Aorta (tissue), 5 donors: ENCODE measurements around the gene CFLAR. TPM values are rescaled to one million over a fixed set of nuclear protein-coding genes. Genes with fewer than 3 reads are reported as not detected.

Experiments
- ATAC-seq: fragments of 200-7000 bp; cut with Tn5 transposase; one replicate; pipeline ENCODE4 v1.9.1; 2022; ENCODE audit warnings: moderate library complexity; ENCODE audit not compliant: low FRiP score
- DNase-seq, 2 donors: peaks; one replicate each; pipeline ENCODE4 v3.0.0-alpha.2; 2020
- H3K27ac ChIP-seq, 2 donors: one replicate each; pipeline ENCODE4 v1.5.1; 2013; ENCODE audit warnings: low read length in 2 of 2, mild to moderate bottlenecking in 2 of 2, moderate library complexity in 2 of 2, control low read depth in 1 of 2, inconsistent platforms in 1 of 2, low read depth in 1 of 2
- H3K27me3 ChIP-seq, 2 donors: one replicate each; pipeline ENCODE4 v1.6.1; 2013; ENCODE audit warnings: control low read depth in 1 of 2, low read length in 1 of 2, mild to moderate bottlenecking in 1 of 2, moderate library complexity in 1 of 2; ENCODE audit not compliant: insufficient read depth in 2 of 2, control insufficient read depth in 1 of 2
- H3K36me3 ChIP-seq, 2 donors: one replicate each; pipeline ENCODE4 v1.6.1; 2013; ENCODE audit warnings: control low read depth in 1 of 2, low read length in 1 of 2, mild to moderate bottlenecking in 1 of 2; ENCODE audit not compliant: insufficient read depth in 2 of 2, control insufficient read depth in 1 of 2
- H3K4me1 ChIP-seq, 2 donors: one replicate each; pipeline ENCODE4 v1.6.1; 2013; ENCODE audit warnings: low read length in 2 of 2, control low read depth in 1 of 2, mild to moderate bottlenecking in 1 of 2, moderate library complexity in 1 of 2; ENCODE audit not compliant: insufficient read depth in 2 of 2, control insufficient read depth in 1 of 2
- H3K4me3 ChIP-seq, 2 donors: one replicate each; pipeline ENCODE4 v1.5.1; 2013; ENCODE audit warnings: low read length in 2 of 2, control low read depth in 1 of 2, mild to moderate bottlenecking in 1 of 2
- H3K9me3 ChIP-seq: one replicate; pipeline ENCODE4 v1.6.1; 2013; ENCODE audit warnings: mild to moderate bottlenecking, low read length; ENCODE audit not compliant: control insufficient read depth
- WGBS, 2 donors: extraction: QIAGEN DNeasy Blood & Tissue Kit; methylation state at CpG; one replicate each; pipeline ENCODE4 v1.1.7; 2013; 5-methylcytosine and 5-hydroxymethylcytosine counted together
- intact Hi-C, 2 donors: fragments of 100-400 bp; cut with DNase I; formaldehyde crosslinking; loops; one replicate each; pipeline versions ENCODE4 v1.14.2 to v1.15.0; 2022
- long read RNA-seq, 2 donors: library from polyadenylated mRNA; unstranded; transcript quantifications; one replicate each; pipeline ENCODE4 v2.0.0, GENCODE V29; 2020 to 2021
- polyA plus RNA-seq, 2 donors: library from polyadenylated mRNA; stranded (reverse); fragments of 200-250 nt; gene quantifications; one replicate each; pipeline ENCODE4 v1.2.3, GENCODE V29; 2013
- total RNA-seq, 2 donors: library from RNA; stranded (reverse); fragmentation: NEBNext Ultra II Directional; extraction: Animal tissue kit (Norgen Biotek cat#: 25700); gene quantifications; one replicate each; pipeline ENCODE4 v1.2.1, GENCODE V29; 2021
- donor health status: healthy with polysubstance abuse.
- donor health status: Bipolar disorder and iron deficiency.
- donor health status: DM: no; HTN: no; CAD: no.
- donor health status: DM: no; HTN: no; CAD: no.
- donor health status: DM: yes; HTN: yes; CAD: no.

Gene CFLAR
- total RNA-seq (100 to 1,000 TPM; 154 to 244 TPM), polyA plus RNA-seq (10 to 100 TPM; 30.4 to 63.5 TPM)
- long read RNA-seq, donor 1, full-length matches to known transcripts: 50 of 131 reads
- long read RNA-seq, donor 1, partial matches to known transcripts: 20 of 131 reads
- long read RNA-seq, donor 1, other reads (novel, unspliced or antisense): 61 of 131 reads
- long read RNA-seq, donor 2, full-length matches to known transcripts: 14 of 51 reads
- long read RNA-seq, donor 2, partial matches to known transcripts: 5 of 51 reads
- long read RNA-seq, donor 2, other reads (novel, unspliced or antisense): 32 of 51 reads

- Histone ChIP-seq H3K27ac (peak within 1 kb of the TSS; percentile 87 to 91), H3K4me3 (peak within 1 kb of the TSS; percentile 57 to 86), H3K27me3 (no peaks in the 10 kb centered on the region), H3K4me1 (peaks cover 0 to 2% of the 10 kb centered on the region in 2 donors), H3K9me3 (no peaks in the 10 kb centered on the region), H3K36me3 (no peaks in the 10 kb centered on the region)
- intact Hi-C loops: loop anchor here (5.0 kb wide), 2 partner anchors 41 to 44 kb away; partner anchors contain the start of genes HYCC2 (in 1 of the 2) and NDUFB3 (in 1 of the 2)
- ATAC-seq (peak; percentile 76), DNase-seq (peak; percentile 85 to 90)
- WGBS, 2 donors: 0% methylated on average over 70 to 75 of the region's 75 CpGs
Measured at GRCh38 chr2:201116115-201116958, at the start of gene CFLAR. Gene CFLAR (plus strand): TSS chr2:201116164. CDS start chr2:201129866, 13,702 bp downstream.

- Histone ChIP-seq H3K27ac (peak overlapping the region in 1 of 2 donors; percentile 28), H3K9me3 (no peaks in the 10 kb centered on the region), H3K36me3 (no peaks in the 10 kb centered on the region), H3K27me3 (no peaks in the 10 kb centered on the region), H3K4me1 (peaks cover 0 to 2% of the 10 kb centered on the region in 2 donors), H3K4me3 (peak overlapping the region; percentile 69 to 79)
- 0 to 1% methylated on average over 21 of the region's 21 CpGs for WGBS, 2 donors
- intact Hi-C loops: loop anchor here (5.0 to 10.0 kb wide), 4 partner anchors 46 to 169 kb away; partner anchors contain the start of gene CFLAR (in 1 of the 2)
- ATAC-seq (peak; percentile 71), DNase-seq (no peak)
Measured at GRCh38 chr2:201070948-201071478, 45.0 kb upstream of the CFLAR start.

- H3K4me3 ChIP-seq: peak within 1 kb of the TSS; percentile 69 to 79
- WGBS, 2 donors: 0% methylated on average over 34 of the region's 34 CpGs
- no peaks in the 10 kb centered on the region for H3K27me3 ChIP-seq
- H3K36me3 ChIP-seq: no peaks in the 10 kb centered on the region
- H3K27ac ChIP-seq: peak within 1 kb of the TSS in 1 of 2 donors; percentile 28
- intact Hi-C loops: loop anchor here (5.0 to 10.0 kb wide), 4 partner anchors 46 to 169 kb away; partner anchors contain the start of gene CFLAR (in 1 of the 2)
- DNase-seq (peak; percentile 92 to 94), ATAC-seq (peak; percentile 99)
- no peaks in the 10 kb centered on the region for H3K9me3 ChIP-seq
- peaks cover 0 to 2% of the 10 kb centered on the region in 2 donors for H3K4me1 ChIP-seq
Measured at GRCh38 chr2:201071479-201072200, 44.3 kb upstream of the CFLAR start, which contains the start of the genes HYCC2 and NDUFB3. Gene HYCC2 (minus strand): TSS chr2:201071671. CDS start chr2:201024009, 47,662 bp downstream. Gene NDUFB3 (plus strand): TSS chr2:201072001. CDS start chr2:201078883, 6,882 bp downstream.

GRCh38 chr2:201072201-201072530, 43.8 kb upstream of the CFLAR start:
- intact Hi-C loops: loop anchor here (5.0 to 10.0 kb wide), 4 partner anchors 45 to 170 kb away; partner anchors contain the start of gene CFLAR (in 1 of the 2)
- Histone ChIP-seq H3K27me3 (no peaks in the 10 kb centered on the region), H3K4me3 (peak overlapping the region; percentile 69 to 72), H3K9me3 (no peaks in the 10 kb centered on the region), H3K4me1 (no peaks in the 10 kb centered on the region), H3K36me3 (no peaks in the 10 kb centered on the region), H3K27ac (peak overlapping the region in 1 of 2 donors; percentile 1)
- no peak for DNase-seq
- 3 to 4% methylated on average over 5 of the region's 5 CpGs for WGBS, 2 donors
- no peak for ATAC-seq

- WGBS, 2 donors: 68 to 83% methylated on average over 1 of the region's 1 CpG
- no peak for DNase-seq
- ATAC-seq: no peak
- Histone ChIP-seq H3K4me1 (no peaks in the 10 kb centered on the region), H3K27ac (no peak overlapping the region), H3K36me3 (no peaks in the 10 kb centered on the region), H3K27me3 (no peaks in the 10 kb centered on the region), H3K4me3 (no peak overlapping the region), H3K9me3 (no peaks in the 10 kb centered on the region)
- intact Hi-C loops: loop anchor here (5.0 to 10.0 kb wide), 4 partner anchors 44 to 171 kb away; partner anchors contain the start of gene CFLAR (in 1 of the 2)
Measured at GRCh38 chr2:201073071-201073470, 42.9 kb upstream of the CFLAR start.

- DNase-seq (no peak), ATAC-seq (no peak)
- no peak overlapping the region for H3K4me3 ChIP-seq
- no peak overlapping the region for H3K27ac ChIP-seq
- H3K36me3 ChIP-seq: no peaks in the 10 kb centered on the region
- 77% methylated on average over 7 of the region's 7 CpGs for WGBS, 2 donors
- no peaks in the 10 kb centered on the region for H3K9me3 ChIP-seq
- intact Hi-C loops: loop anchor here (5.0 to 10.0 kb wide), 4 partner anchors 42 to 173 kb away; partner anchors contain the start of gene CFLAR (in 1 of the 2)
- H3K27me3 ChIP-seq: no peaks in the 10 kb centered on the region
- H3K4me1 ChIP-seq: no peaks in the 10 kb centered on the region
Measured at GRCh38 chr2:201074996-201075395, 41.0 kb upstream of the CFLAR start.

- Histone ChIP-seq H3K9me3 (no peaks in the 10 kb centered on the region), H3K36me3 (peaks cover 0 to 2% of the 10 kb centered on the region in 2 donors), H3K27me3 (no peaks in the 10 kb centered on the region), H3K4me3 (no peak overlapping the region), H3K4me1 (no peaks in the 10 kb centered on the region), H3K27ac (no peak overlapping the region)
- 70 to 89% methylated on average over 2 of the region's 2 CpGs for WGBS, 2 donors
- no peak for ATAC-seq
- intact Hi-C loops: no loop called here
- no peak for DNase-seq
Measured at GRCh38 chr2:201084863-201085262, 31.1 kb upstream of the CFLAR start.

- ATAC-seq (no peak), DNase-seq (no peak)
- H3K9me3 ChIP-seq: no peaks in the 10 kb centered on the region
- H3K4me1 ChIP-seq: no peaks in the 10 kb centered on the region
- no peak overlapping the region for H3K4me3 ChIP-seq
- no peaks in the 10 kb centered on the region for H3K27me3 ChIP-seq
- peaks cover 0 to 2% of the 10 kb centered on the region in 2 donors for H3K36me3 ChIP-seq
- no peak overlapping the region for H3K27ac ChIP-seq
- intact Hi-C loops: no loop called here
- 87 to 89% methylated on average over 4 of the region's 4 CpGs for WGBS, 2 donors
Measured at GRCh38 chr2:201090574-201090973, 25.4 kb upstream of the CFLAR start.
